ENCODE measurements around the gene AFG3L2. TPM values are rescaled to one million over a fixed set of nuclear protein-coding genes. Genes with fewer than 3 reads are reported as not detected.

The AFG3L2 gene
- total and polyA plus RNA-seq, 10 of the 15 experiments (the other 5 are each of a cell fraction or from before 2014, with no cell fraction given) = 21.0 to 72.7 (median 57.7) TPM

GRCh38 chr18:12287131-12287681 lies 89.8 kb downstream of the AFG3L2 start:
- SMC1A ChIA-PET (ENCODE audit: uncharacterized antibody, unreplicated experiment) = no interaction called here
- BruUV-seq (replicated peaks) = no TSS peak
- POLR2A ChIA-PET = no interaction called here
- H3K79me2 ChIP-seq (ENCODE audit: control insufficient read depth, insufficient read depth, low read length) = no peaks in the 10 kb centered on the region
- in situ Hi-C loops (cut with MboI) (no loop called here), intact Hi-C loops (cut with micrococcal nuclease; ENCODE audit: unreplicated experiment) (no loop called here)
- H3K4me2 ChIP-seq (ENCODE audit: control insufficient read depth, insufficient read depth) = no peak overlapping the region
- FAIRE-seq (no peak), DNase-seq (ENCODE audit: low read depth, low spot score) (no peak), ATAC-seq (no peak)
- no peaks in the 10 kb centered on the region for H3K9me3 ChIP-seq (replicated peaks; ENCODE audit: control insufficient read depth, insufficient read depth, low read length)
- H4K20me1 ChIP-seq (ENCODE audit: control insufficient read depth, insufficient read depth) = no peaks in the 10 kb centered on the region; the same call in 1 of the 2 replicates
- RAD21 ChIA-PET (ENCODE audit: unreplicated experiment) = interaction anchor here (0.5 to 0.7 kb wide), 2 partner anchors 52 to 90 kb away, joined by 4 read pairs; partner anchors contain the start of gene AFG3L2
- CTCF ChIA-PET = no interaction called here
- no peaks in the 10 kb centered on the region for H3K4me1 ChIP-seq (ENCODE audit: control insufficient read depth, insufficient read depth, low read length)
- no peak overlapping the region for H3K27ac ChIP-seq (ENCODE audit: control insufficient read depth, insufficient read depth)
- H3K27me3 ChIP-seq (replicated peaks in 1 of 2; ENCODE audit: control insufficient read depth in 2 of 2, insufficient read depth in 2 of 2, low read length in 1 of 2) = peaks cover 7% of the 10 kb centered on the region in 2 experiments; a peak in 3 of 4 replicates
- no peak overlapping the region for H3K9ac ChIP-seq (ENCODE audit: control insufficient read depth, insufficient read depth, low read length)
- H3K4me3 ChIP-seq = no peak overlapping the region
- TF ChIP-seq SUZ12 (IDR thresholded peaks at IDR 0.05; ENCODE audit: unreplicated experiment) = no peak
- TF ChIP-seq ZNF24 (IDR thresholded peaks at IDR 0.05) = no peak
- no peak for TF ChIP-seq PAX8 (IDR thresholded peaks at IDR 0.05)
- no peak for TF ChIP-seq RELA (IDR thresholded peaks at IDR 0.05; ENCODE audit: borderline replicate concordance, partially characterized antibody)
- H3K36me3 ChIP-seq (ENCODE audit: control insufficient read depth in 2 of 2, insufficient read depth in 2 of 2, low read length in 1 of 2) = no peaks in the 10 kb centered on the region
- WGBS (ENCODE audit: insufficient coverage, insufficient replicate concordance, low lambda C conversion rate, missing lambda C conversion rate) = 49% methylated on average over 32 of the region's 37 CpGs
- H2AFZ ChIP-seq (ENCODE audit: control insufficient read depth, low read depth, low read length) = no peak overlapping the region

- intact Hi-C loops (cut with micrococcal nuclease; ENCODE audit: unreplicated experiment) (no loop called here), in situ Hi-C loops (cut with MboI) (no loop called here)
- no peaks in the 10 kb centered on the region for H3K9me3 ChIP-seq (replicated peaks; ENCODE audit: control insufficient read depth, insufficient read depth, low read length)
- ChIA-PET SMC1A (ENCODE audit: uncharacterized antibody, unreplicated experiment) (no interaction called here), POLR2A (interaction anchor here (0.7 kb wide), 1 partner anchor 12 kb away, joined by 6 read pairs; no protein-coding TSS in a partner anchor), RAD21 (ENCODE audit: unreplicated experiment) (no interaction called here), CTCF (interaction anchor here (1.1 to 4.5 kb wide), 3 partner anchors 11 to 110 kb away, joined by 3 to 19 read pairs (median 7); no protein-coding TSS in a partner anchor)
- no peak overlapping the region for H2AFZ ChIP-seq (ENCODE audit: control insufficient read depth, low read depth, low read length)
- H4K20me1 ChIP-seq (ENCODE audit: control insufficient read depth, insufficient read depth) = no peaks in the 10 kb centered on the region; the same call in 1 of the 2 replicates
- no peak overlapping the region for H3K4me2 ChIP-seq (ENCODE audit: control insufficient read depth, insufficient read depth)
- no peak overlapping the region for H3K27ac ChIP-seq (ENCODE audit: control insufficient read depth, insufficient read depth)
- 43% methylated on average over 1 of the region's 1 CpG for WGBS (ENCODE audit: insufficient coverage, insufficient replicate concordance, low lambda C conversion rate, missing lambda C conversion rate)
- no peaks in the 10 kb centered on the region for H3K4me1 ChIP-seq (ENCODE audit: control insufficient read depth, insufficient read depth, low read length)
- H3K36me3 ChIP-seq (ENCODE audit: control insufficient read depth in 2 of 2, insufficient read depth in 2 of 2, low read length in 1 of 2) = no peaks in the 10 kb centered on the region
- no peak overlapping the region for H3K4me3 ChIP-seq
- ATAC-seq (no peak), FAIRE-seq (no peak), DNase-seq (ENCODE audit: low read depth, low spot score) (no peak)
- H3K27me3 ChIP-seq (replicated peaks in 1 of 2; ENCODE audit: control insufficient read depth in 2 of 2, insufficient read depth in 2 of 2, low read length in 1 of 2) = peaks cover 7% of the 10 kb centered on the region in 2 experiments; a peak in 3 of 4 replicates
- BruUV-seq (replicated peaks) = no TSS peak
- no peaks in the 10 kb centered on the region for H3K79me2 ChIP-seq (ENCODE audit: control insufficient read depth, insufficient read depth, low read length)
- no peak overlapping the region for H3K9ac ChIP-seq (ENCODE audit: control insufficient read depth, insufficient read depth, low read length)
- TF ChIP-seq SREBF1 (IDR thresholded peaks at IDR 0.05; ENCODE audit: low read length) = no peak
- TF ChIP-seq BCL3 (IDR thresholded peaks at IDR 0.05; ENCODE audit: borderline replicate concordance, insufficient read depth, low read depth, low read length, poor library complexity, severe bottlenecking) = no peak
- TF ChIP-seq HCFC1 (IDR thresholded peaks at IDR 0.05; ENCODE audit: low read length) = no peak
- no peak for TF ChIP-seq SMAD1 (IDR thresholded peaks at IDR 0.05; ENCODE audit: low read depth, partially characterized antibody)
- no peak for TF ChIP-seq POLR2AphosphoS2 (IDR thresholded peaks at IDR 0.05; ENCODE audit: low read depth, low read length)
- no peak for TF ChIP-seq PAX8 (IDR thresholded peaks at IDR 0.05)
- no peak for TF ChIP-seq BHLHE40 (IDR thresholded peaks at IDR 0.05; ENCODE audit: borderline replicate concordance in 1 of 2, low read depth in 2 of 2, low read length in 1 of 2)
- TF ChIP-seq NFIC (IDR thresholded peaks at IDR 0.05; ENCODE audit: low read depth, low read length) = no peak
- TF ChIP-seq CBX3 (IDR thresholded peaks at IDR 0.05; ENCODE audit: borderline replicate concordance, low read depth) = no peak
- TF ChIP-seq IKZF1 (conservative IDR thresholded peaks at IDR 0.05) = no peak
- no peak for TF ChIP-seq ZNF622 (IDR thresholded peaks at IDR 0.05)
Observed at GRCh38 chr18:12283666-12284065, 93.4 kb downstream of the AFG3L2 start.

Measured in GM12878 (cell line).